Adrenal gland (tissue), 5 donors: Measurements from ENCODE around the gene TULP4.
"Not testable (repeated sequence)": the region's sequence is repeated elsewhere in the genome, so short reads cannot be mapped to it uniquely, and the experiment has no call there.

Experiments used
- CTCF ChIP-seq, 6 experiments: fragments of 450-650 bp in 4 of 6; fragments of 200-600 bp in 2 of 6; sonication (generic) in 1 of 6; IDR thresholded peaks; 1 replicate in 5 of 6; 2 replicates in 1 of 6; pipeline versions ENCODE4 v1.5.1 to v1.8.0; 2016 to 2021; ENCODE audit warnings: antibody characterized with exemption in 6 of 6, mild to moderate bottlenecking in 2 of 6, moderate library complexity in 1 of 6
- POLR2A ChIP-seq, 2 donors: fragments of 450-650 bp; IDR thresholded peaks; one replicate each; pipeline ENCODE4 v1.6.1; 2017; ENCODE audit warnings: antibody characterized with exemption in 2 of 2, mild to moderate bottlenecking in 2 of 2, moderate library complexity in 1 of 2
- donor health status: DM: no; HTN: no; CAD: no.

- TF ChIP-seq CTCF, POLR2A (IDR thresholded peaks at IDR 0.05): not testable (repeated sequence)
Measured at GRCh38 chr6:158345444-158345843, 33.2 kb downstream of the TULP4 start.
